Spleen (tissue), 11 donors: ENCODE results near the gene PDE4D. TPM values are rescaled to one million over a fixed set of nuclear protein-coding genes. Genes with fewer than 3 reads are reported as not detected.

Experiments
- DNase-seq: peaks from one replicate; pipeline ENCODE4 v3.0.0-alpha.2; 2020
- H3K27ac ChIP-seq, 8 donors: fragments of 200-600 bp; sonication (generic) in 7 of 8; 1 replicate in 4 of 8; 2 replicates in 4 of 8; pipeline versions ENCODE4 v1.5.0 to v1.8.0; 2016 to 2021; ENCODE audit warnings: inconsistent platforms in 4 of 8, mild to moderate bottlenecking in 4 of 8, moderate library complexity in 1 of 8
- H3K27me3 ChIP-seq, 7 donors: fragments of 200-600 bp; sonication (generic) in 6 of 7; replicated peaks in 1 of 7; 1 replicate in 4 of 7; 2 replicates in 3 of 7; pipeline versions ENCODE4 v1.5.0 to v1.8.0; 2016 to 2021; ENCODE audit warnings: inconsistent platforms in 3 of 7, mild to moderate bottlenecking in 1 of 7
- H3K36me3 ChIP-seq, 6 donors: fragments of 200-600 bp; sonication (generic) in 5 of 6; 1 replicate in 4 of 6; 2 replicates in 2 of 6; pipeline versions ENCODE4 v1.5.0 to v1.8.0; 2016 to 2021; ENCODE audit warnings: inconsistent platforms in 2 of 6
- H3K4me1 ChIP-seq, 6 donors: fragments of 200-600 bp; sonication (generic) in 5 of 6; 1 replicate in 3 of 6; 2 replicates in 3 of 6; pipeline versions ENCODE4 v1.5.0 to v1.8.0; 2016 to 2021; ENCODE audit warnings: inconsistent platforms in 3 of 6
- H3K4me3 ChIP-seq, 8 donors: fragments of 200-600 bp; sonication (generic) in 7 of 8; 1 replicate in 4 of 8; 2 replicates in 4 of 8; pipeline versions ENCODE4 v1.5.0 to v1.8.0; 2016 to 2021; ENCODE audit warnings: inconsistent platforms in 4 of 8, mild to moderate bottlenecking in 4 of 8, moderate library complexity in 2 of 8
- H3K9me3 ChIP-seq, 8 donors: fragments of 200-600 bp; sonication (generic) in 7 of 8; 1 replicate in 4 of 8; 2 replicates in 4 of 8; pipeline versions ENCODE4 v1.5.0 to v1.8.0; 2016 to 2021; ENCODE audit warnings: inconsistent platforms in 4 of 8
- POLR2A ChIP-seq, 3 donors: fragments of 450-650 bp; IDR thresholded peaks; one replicate each; pipeline ENCODE4 v1.5.1; 2017; ENCODE audit warnings: antibody characterized with exemption in 3 of 3, mild to moderate bottlenecking in 1 of 3
- POLR2AphosphoS5 ChIP-seq, 3 donors: sonication (generic); formaldehyde crosslinking; IDR thresholded peaks; one replicate each; pipeline ENCODE4 v1.5.1; 2017; ENCODE audit warnings: antibody characterized with exemption in 3 of 3
- WGBS, 5 donors: extraction: QIAGEN DNeasy Blood & Tissue Kit in 3 of 5; methylation state at CpG; one replicate each; pipeline versions ENCODE4 v1.1.5 to v1.1.7; 2013 to 2018; 5-methylcytosine and 5-hydroxymethylcytosine counted together
- intact Hi-C: fragments of 100-400 bp; cut with DNase I; formaldehyde crosslinking; loops from one replicate; pipeline ENCODE4 v1.15.0; 2023; ENCODE audit warnings: low total_unique reads
- polyA plus RNA-seq, 3 donors: library from polyadenylated mRNA; stranded (reverse); fragments of 200-250 nt; gene quantifications; one replicate each; pipeline ENCODE4 v1.2.1, GENCODE V29; 2013
- total RNA-seq, 7 donors: library from RNA; depleted of rRNA in 3 of 7; stranded (reverse); fragments of >200 nt in 3 of 7; fragmentation: NEBNext Ultra II Directional in 4 of 7; extraction: Animal tissue kit (Norgen Biotek cat#: 25700) in 4 of 7; gene quantifications; one replicate each; pipeline versions ENCODE4 v1.1.0 to v1.2.1, GENCODE V29; 2016 to 2021
- TF ChIP-seq, protein P1 (sequence below), 11 experiments: fragments of 200-600 bp in 7 of 11; fragments of 450-650 bp in 4 of 11; sonication (generic) in 4 of 11; IDR thresholded peaks in 8 of 11; conservative IDR thresholded peaks in 3 of 11; 1 replicate in 7 of 11; 2 replicates in 4 of 11; pipeline versions ENCODE4 v1.4.0 to v1.8.0; 2016 to 2021; ENCODE audit warnings: antibody characterized with exemption in 11 of 11, inconsistent platforms in 4 of 11, mild to moderate bottlenecking in 1 of 11
- donor health status: healthy with polysubstance abuse.
- donor health status: DM: no; HTN: no; CAD: no; lungs with moderate emphysema.
- donor health status: DM: no; HTN: no; CAD: no.
- donor health status: Bipolar disorder and iron deficiency.
- donor health status: healthy.
- donor health status: DM: no; HTN: no; CAD: no.
- donor health status: DM: yes; HTN: yes; CAD: no.

PDE4D gene
- total and polyA plus RNA-seq, 10 donors: 0.88 to 51.8 (median 18.2) TPM

DNA sequence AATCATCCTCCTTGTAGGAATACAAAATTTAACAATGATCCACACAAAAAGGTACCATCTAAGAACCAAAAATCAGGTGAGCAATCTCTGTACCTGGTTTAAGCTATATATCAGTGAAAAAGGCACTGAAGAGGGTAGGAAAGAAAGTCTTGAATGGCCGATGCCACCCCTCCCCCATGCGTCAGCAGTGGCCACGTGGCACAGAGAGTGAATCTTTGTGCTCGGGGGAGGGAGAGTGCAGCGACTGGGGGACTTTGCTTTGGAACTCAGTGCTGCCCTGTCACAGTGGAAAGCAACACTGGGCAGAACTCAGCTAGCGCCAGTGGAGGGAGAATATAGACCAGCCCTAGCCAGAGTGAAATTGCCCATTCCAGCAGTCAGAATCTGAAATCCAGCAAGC lies 28.3 kb upstream of the PDE4D start:
- no peaks in the 10 kb centered on the region for H3K4me1 ChIP-seq
- intact Hi-C loops: no loop called here
- H3K27me3 ChIP-seq: no peaks in the 10 kb centered on the region
- no peak for DNase-seq
- 80 to 92% (median 90%) methylated on average over 6 of the region's 6 CpGs for WGBS, 5 donors
- H3K9me3 ChIP-seq: no peaks in the 10 kb centered on the region
- TF ChIP-seq POLR2A (IDR thresholded peaks at IDR 0.05): no peak
- no peak for TF ChIP-seq POLR2AphosphoS5 (IDR thresholded peaks at IDR 0.05)
- TF ChIP-seq, protein P1, sequence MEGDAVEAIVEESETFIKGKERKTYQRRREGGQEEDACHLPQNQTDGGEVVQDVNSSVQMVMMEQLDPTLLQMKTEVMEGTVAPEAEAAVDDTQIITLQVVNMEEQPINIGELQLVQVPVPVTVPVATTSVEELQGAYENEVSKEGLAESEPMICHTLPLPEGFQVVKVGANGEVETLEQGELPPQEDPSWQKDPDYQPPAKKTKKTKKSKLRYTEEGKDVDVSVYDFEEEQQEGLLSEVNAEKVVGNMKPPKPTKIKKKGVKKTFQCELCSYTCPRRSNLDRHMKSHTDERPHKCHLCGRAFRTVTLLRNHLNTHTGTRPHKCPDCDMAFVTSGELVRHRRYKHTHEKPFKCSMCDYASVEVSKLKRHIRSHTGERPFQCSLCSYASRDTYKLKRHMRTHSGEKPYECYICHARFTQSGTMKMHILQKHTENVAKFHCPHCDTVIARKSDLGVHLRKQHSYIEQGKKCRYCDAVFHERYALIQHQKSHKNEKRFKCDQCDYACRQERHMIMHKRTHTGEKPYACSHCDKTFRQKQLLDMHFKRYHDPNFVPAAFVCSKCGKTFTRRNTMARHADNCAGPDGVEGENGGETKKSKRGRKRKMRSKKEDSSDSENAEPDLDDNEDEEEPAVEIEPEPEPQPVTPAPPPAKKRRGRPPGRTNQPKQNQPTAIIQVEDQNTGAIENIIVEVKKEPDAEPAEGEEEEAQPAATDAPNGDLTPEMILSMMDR (IDR thresholded peaks at IDR 0.05 in 8 of 11, conservative IDR thresholded peaks at IDR 0.05 in 3 of 11): no peak
- no peak overlapping the region for H3K4me3 ChIP-seq
- H3K27ac ChIP-seq: no peak overlapping the region
- H3K36me3 ChIP-seq: no peaks in the 10 kb centered on the region

DNA sequence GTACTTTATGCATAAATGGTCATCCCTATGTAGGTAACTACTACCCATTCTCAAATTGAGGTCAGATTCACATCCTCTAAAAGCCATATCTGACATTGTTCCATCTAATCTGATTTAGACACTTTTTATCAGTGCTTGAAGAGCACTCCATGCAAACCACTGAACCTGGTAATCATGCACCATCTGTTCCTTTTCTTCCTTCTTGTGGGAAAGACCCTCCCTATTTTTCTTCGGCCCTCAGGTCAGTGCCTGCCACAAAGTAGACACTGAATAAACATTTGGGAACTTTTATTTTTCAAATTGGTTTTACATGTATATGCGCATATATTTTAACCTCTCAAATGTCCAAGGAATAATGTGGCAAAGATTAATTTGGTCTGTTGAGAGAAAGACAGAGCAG lies 26.0 kb upstream of the PDE4D start:
- 38 to 57% (median 48%) methylated on average over 2 of the region's 2 CpGs for WGBS, 5 donors
- no peaks in the 10 kb centered on the region for H3K36me3 ChIP-seq
- intact Hi-C loops: no loop called here
- H3K4me3 ChIP-seq: no peak overlapping the region
- no peak overlapping the region for H3K27ac ChIP-seq
- no peak for DNase-seq
- TF ChIP-seq POLR2AphosphoS5 (IDR thresholded peaks at IDR 0.05) (no peak), POLR2A (IDR thresholded peaks at IDR 0.05) (no peak)
- TF ChIP-seq, protein P1 (IDR thresholded peaks at IDR 0.05 in 8 of 11, conservative IDR thresholded peaks at IDR 0.05 in 3 of 11): no peak
- H3K9me3 ChIP-seq: no peaks in the 10 kb centered on the region
- no peaks in the 10 kb centered on the region for H3K4me1 ChIP-seq
- no peaks in the 10 kb centered on the region for H3K27me3 ChIP-seq

DNA sequence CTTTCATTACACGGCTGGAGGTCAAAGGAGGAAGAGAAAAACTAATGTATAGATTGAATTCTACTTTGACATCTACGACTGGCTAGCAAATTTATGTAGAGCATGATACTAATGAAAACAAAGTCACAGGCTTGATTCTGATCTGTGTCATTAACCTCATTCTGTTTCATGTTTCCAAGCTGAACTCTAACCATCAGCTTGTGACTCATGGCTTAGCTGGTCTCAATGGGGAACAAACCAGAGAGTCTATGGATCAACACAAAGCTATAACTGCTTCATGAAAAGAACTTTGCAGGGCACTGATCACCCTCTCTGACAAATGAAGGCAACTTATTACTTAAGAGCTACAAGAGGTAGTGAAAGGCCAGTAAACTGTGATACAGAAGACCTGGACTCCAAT lies 23.6 kb upstream of the PDE4D start:
- intact Hi-C loops: no loop called here
- 81 to 93% (median 82%) methylated on average over 2 of the region's 2 CpGs for WGBS, 5 donors
- no peak for DNase-seq
- no peaks in the 10 kb centered on the region for H3K36me3 ChIP-seq
- H3K27me3 ChIP-seq: no peaks in the 10 kb centered on the region
- no peaks in the 10 kb centered on the region for H3K9me3 ChIP-seq
- H3K27ac ChIP-seq: no peak overlapping the region
- no peaks in the 10 kb centered on the region for H3K4me1 ChIP-seq
- no peak for TF ChIP-seq POLR2A (IDR thresholded peaks at IDR 0.05)
- TF ChIP-seq, protein P1 (IDR thresholded peaks at IDR 0.05 in 8 of 11, conservative IDR thresholded peaks at IDR 0.05 in 3 of 11): no peak
- no peak for TF ChIP-seq POLR2AphosphoS5 (IDR thresholded peaks at IDR 0.05)
- no peak overlapping the region for H3K4me3 ChIP-seq

DNA sequence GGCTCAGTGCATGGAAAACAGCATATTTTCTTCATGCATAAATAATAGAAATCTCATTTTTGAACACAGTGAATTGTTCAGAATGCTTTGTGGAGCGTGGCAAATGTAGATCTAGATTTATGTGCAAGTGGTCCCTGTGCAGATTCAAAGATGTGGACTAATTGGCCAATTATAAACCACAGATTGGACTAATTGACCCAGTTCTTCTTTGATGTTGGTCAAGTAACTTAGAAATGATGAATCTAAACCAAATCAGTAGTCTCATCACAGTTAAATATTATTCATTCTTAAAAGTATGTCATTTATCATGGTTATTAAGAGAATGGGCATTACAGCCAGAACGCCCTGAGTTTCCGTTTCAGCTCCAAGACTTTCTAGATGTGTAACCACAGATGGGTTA lies 11.7 kb upstream of the PDE4D start:
- H3K36me3 ChIP-seq: no peaks in the 10 kb centered on the region
- intact Hi-C loops: no loop called here
- DNase-seq: no peak
- H3K4me3 ChIP-seq: no peak overlapping the region
- no peak overlapping the region for H3K27ac ChIP-seq
- TF ChIP-seq, protein P1 (IDR thresholded peaks at IDR 0.05 in 8 of 11, conservative IDR thresholded peaks at IDR 0.05 in 3 of 11): no peak
- TF ChIP-seq POLR2AphosphoS5 (IDR thresholded peaks at IDR 0.05): no peak
- no peak for TF ChIP-seq POLR2A (IDR thresholded peaks at IDR 0.05)
- 65 to 85% (median 80%) methylated on average over 3 of the region's 3 CpGs for WGBS, 5 donors
- no peaks in the 10 kb centered on the region for H3K9me3 ChIP-seq
- no peaks in the 10 kb centered on the region for H3K27me3 ChIP-seq
- no peaks in the 10 kb centered on the region for H3K4me1 ChIP-seq
